Right ventricle myocardium inferior (tissue), 1 donor: ENCODE results near the gene C10orf67. TPM values are rescaled to one million over a fixed set of nuclear protein-coding genes. Genes with fewer than 3 reads are reported as not detected.

ENCODE experiments used
- ATAC-seq: fragments of 200-7000 bp; cut with Tn5 transposase; one replicate; pipeline ENCODE4 v1.9.1; 2020; ENCODE audit warnings: mild to moderate bottlenecking, moderate library complexity
- DNase-seq: peaks from one replicate; pipeline ENCODE4 v3.0.0; 2021; ENCODE audit errors: missing footprints
- intact Hi-C: fragments of 100-400 bp; cut with DNase I; formaldehyde crosslinking; loops from one replicate; pipeline ENCODE4 v1.11.0; 2022
- total RNA-seq: library from RNA; stranded (reverse); fragmentation: NEBNext Ultra II Directional; extraction: Animal tissue kit (Norgen Biotek cat#: 25700); gene quantifications from one replicate; pipeline ENCODE4 v1.2.1, GENCODE V29; 2021
- donor health status: DM: no; HTN: yes; CAD: no; lungs with severe emphysema.

Gene C10orf67
- total RNA-seq, 1 donor from 2014 or later, result 0.51 TPM

DNA sequence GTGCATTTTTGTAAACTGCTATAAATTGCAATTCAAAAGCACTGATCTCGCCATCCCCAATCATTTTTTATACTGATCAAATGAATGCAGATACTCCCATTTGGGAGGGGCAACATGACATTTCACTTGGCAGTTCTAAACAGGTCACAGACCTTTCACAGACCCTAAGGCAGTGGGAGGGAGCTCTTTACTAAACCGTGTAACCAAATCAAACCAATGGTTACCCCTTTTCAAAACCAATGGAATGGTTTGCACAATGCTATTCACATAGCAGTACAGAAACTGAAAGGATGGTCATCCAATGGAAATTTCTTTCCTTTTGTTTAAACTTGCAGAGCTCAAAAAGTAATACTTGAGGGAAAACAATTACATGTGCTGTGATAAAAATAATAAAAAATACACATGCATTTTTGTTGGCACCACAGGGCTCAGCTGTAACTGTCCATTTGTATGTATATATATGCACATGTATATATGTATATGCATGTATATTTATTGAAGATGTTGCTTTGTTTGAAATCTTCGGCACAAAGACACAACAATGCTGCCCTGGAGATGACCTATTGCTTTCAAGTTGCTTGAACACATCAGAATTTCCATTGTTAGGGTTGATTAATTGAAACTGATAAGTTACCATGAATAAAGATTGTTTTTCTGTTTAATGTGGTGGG is 138.5 kb downstream of the C10orf67 start:
- intact Hi-C loops, result no loop called here
- ATAC-seq, result no peak
- DNase-seq, result no peak

DNA sequence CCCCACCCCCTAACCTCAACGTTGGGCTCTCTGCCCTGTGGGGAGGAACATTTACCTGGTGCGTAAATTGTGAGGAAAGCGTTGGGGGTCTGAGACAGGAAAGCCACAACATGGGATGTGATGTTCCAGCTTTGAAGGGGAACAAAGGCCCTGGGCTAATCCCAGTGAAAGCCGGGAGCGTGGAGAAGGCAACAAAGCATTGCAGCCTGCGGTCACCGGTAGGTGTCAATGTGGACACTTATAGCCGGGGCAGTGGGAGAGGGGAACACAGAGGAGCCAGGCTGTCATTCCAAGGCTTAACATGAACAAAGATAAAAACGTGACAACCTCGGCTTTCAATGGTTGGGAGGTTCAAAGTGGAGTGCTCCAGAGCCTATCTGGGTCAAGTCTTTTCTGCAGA is 139.8 kb downstream of the C10orf67 start:
- no peak for ATAC-seq
- intact Hi-C loops, result no loop called here
- DNase-seq, result no peak

- intact Hi-C loops, result no loop called here
- ATAC-seq (no peak), DNase-seq (no peak)
Observed at GRCh38 chr10:23203369-23204325, 140.9 kb downstream of the C10orf67 start.

DNA sequence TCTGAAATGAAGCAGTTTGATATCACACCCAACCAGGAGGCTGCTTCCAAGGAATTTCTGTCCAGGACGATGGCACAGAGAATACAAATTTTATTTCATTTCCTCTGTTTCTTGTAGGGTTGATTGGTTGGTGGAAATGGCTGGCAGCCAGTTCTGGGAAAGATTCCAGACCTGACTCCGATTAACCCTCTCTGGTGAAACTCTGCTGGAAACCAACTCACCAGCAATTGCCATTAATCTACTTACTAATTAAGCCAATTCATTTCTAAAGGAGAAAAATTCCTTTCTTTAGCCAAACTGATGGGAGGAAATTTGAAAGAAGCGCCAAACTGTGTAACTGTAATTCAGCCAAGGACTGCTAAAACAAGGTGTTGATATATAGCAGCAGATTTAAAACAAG is 141.8 kb downstream of the C10orf67 start:
- DNase-seq (no peak), ATAC-seq (no peak)
- intact Hi-C loops, result no loop called here

DNA sequence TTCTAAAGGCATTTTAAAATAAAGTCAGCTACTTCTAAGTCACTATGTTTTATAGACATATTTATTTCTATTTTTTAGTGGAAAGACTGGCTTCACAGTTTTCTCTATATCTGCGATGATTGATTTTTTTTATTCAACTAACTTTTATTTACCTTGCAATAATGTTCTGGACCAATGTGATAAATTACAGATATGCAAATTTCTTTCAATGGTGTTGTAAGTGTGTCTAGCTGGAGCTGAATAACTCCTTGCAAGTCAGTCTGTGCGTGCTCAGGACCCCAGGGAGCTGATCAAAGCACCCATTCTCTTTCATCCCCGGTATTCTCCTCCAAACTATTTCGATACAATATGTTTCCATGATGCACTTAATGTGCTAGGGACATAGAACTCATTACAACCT is 142.8 kb downstream of the C10orf67 start:
- DNase-seq (no peak), ATAC-seq (no peak)
- intact Hi-C loops, result no loop called here

GRCh38 chr10:23200997-23201652 is 143.5 kb downstream of the C10orf67 start:
- intact Hi-C loops, result no loop called here
- DNase-seq (no peak), ATAC-seq (no peak)

GRCh38 chr10:23200586-23200985 is 144.0 kb downstream of the C10orf67 start:
- DNase-seq (no peak), ATAC-seq (no peak)
- intact Hi-C loops, result no loop called here

GRCh38 chr10:23199768-23200511 is 144.7 kb downstream of the C10orf67 start:
- ATAC-seq (no peak), DNase-seq (no peak)
- intact Hi-C loops, result no loop called here

DNA sequence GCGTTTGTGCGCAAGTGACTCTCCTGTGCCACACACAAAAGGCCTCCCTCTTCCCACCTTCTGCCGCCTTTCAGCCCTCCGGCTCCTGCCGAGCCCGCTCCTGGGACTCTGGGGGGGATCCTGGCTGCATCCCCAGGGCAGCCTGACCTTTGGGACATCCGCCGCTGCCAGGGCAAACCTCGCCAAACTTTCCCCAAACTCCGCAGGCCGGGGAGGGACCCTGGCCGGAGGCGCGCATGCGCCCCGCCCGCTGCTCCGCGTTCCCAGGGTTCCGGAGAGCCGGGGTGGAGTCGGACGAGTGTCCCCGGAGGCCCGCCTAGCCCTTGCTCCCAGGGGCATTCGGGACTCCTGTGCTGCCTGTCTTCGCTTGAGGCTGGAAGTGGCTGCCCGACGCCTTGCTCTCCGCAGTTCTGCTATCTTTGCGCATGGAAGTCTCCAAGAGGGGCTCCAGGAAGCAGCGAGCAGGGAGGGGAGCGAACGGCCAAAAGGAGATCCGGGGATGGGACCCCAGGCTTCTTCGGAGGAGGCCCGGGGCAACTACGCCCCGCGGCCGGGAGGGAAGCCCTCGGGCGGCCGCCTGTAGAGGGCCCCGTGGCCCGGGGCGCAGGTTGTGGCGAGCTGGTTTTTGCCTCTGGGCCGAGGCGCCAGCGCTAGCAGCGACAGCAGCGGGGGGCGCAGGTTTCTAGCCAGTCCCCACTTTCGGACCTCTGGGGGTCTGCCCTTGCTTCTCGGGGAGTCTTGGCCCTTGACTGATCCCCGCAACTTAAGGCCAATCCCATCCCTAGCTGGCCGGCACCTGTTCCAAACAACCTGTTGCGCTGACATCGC is 145.4 kb downstream of the C10orf67 start:
- DNase-seq (no peak), ATAC-seq (no peak)
- intact Hi-C loops, result no loop called here

GRCh38 chr10:23198610-23198939 is 146.0 kb downstream of the C10orf67 start:
- DNase-seq (no peak), ATAC-seq (no peak)
- intact Hi-C loops, result no loop called here

GRCh38 chr10:23197416-23197861 is 147.2 kb downstream of the C10orf67 start:
- no peak for ATAC-seq
- no peak for DNase-seq
- intact Hi-C loops, result no loop called here

GRCh38 chr10:23196915-23197314 is 147.7 kb downstream of the C10orf67 start:
- no peak for ATAC-seq
- intact Hi-C loops, result no loop called here

GRCh38 chr10:23195846-23196600 is 148.6 kb downstream of the C10orf67 start:
- intact Hi-C loops, result no loop called here
- no peak for DNase-seq
- no peak for ATAC-seq

More at GRCh38 chr10:23196915-23197314, 147.7 kb downstream of the C10orf67 start:
- no peak for DNase-seq

DNA sequence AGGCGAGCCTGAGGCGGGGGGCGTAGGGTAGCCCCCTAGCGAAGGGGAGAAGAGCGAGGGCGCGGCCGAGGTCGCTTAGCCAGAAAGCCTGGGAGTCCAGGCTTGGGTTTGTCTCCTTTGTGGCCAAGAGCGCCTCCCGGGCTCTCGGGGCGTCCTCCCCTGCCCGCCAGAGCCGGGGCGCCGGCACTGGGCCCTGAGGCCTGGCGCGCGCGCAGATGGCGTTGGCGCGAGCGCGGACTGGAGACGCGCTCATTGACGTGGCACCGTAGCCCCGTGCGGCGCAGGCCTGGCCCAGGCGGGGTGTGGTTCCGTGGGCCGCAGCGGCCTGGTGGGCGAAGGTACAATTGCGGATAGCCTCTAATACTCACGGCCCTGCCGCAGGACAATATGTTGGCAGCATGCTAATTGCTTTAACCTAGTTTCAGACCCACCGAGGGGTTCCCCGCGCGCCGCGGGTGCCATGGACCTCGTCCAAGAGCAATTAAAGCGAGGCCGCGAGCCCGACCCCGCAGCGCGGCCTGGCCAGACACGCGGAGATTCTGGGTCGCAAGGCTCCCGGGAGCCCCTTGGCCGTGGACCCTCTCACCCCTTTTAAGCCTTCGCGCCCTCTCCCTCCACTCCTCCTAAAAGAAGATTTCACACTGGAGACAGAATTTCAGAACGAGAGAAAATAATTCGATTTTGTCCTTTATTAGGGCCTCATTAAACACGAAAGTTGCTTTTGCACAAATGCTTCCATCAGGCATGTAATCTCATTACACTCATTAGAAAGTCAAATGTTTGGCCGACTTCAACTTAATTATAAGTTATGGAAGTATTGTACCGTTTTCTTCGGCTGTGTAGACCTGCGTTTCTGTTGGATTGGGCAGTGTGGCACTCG is 149.4 kb downstream of the C10orf67 start:
- ATAC-seq, result no peak
- intact Hi-C loops, result no loop called here
- no peak for DNase-seq

- DNase-seq (no peak), ATAC-seq (no peak)
- intact Hi-C loops, result no loop called here
Observed at GRCh38 chr10:23194471-23194965, 150.1 kb downstream of the C10orf67 start.

GRCh38 chr10:23193435-23194074 is 151.0 kb downstream of the C10orf67 start:
- ATAC-seq (no peak), DNase-seq (no peak)
- intact Hi-C loops, result no loop called here
